KMS-11 (cell line): ENCODE data around the gene RAI14.

Experiments used
- H2AFZ ChIP-seq: fragments of 200-600 bp; sonication (generic); 2 replicates; pipeline ENCODE4 v1.6.1; 2016; ENCODE audit warnings: antibody characterized with exemption, mixed run types, low read depth
- H3K27ac ChIP-seq: fragments of 200-600 bp; sonication (generic); 2 replicates; pipeline ENCODE4 v1.6.1; 2016; ENCODE audit warnings: mild to moderate bottlenecking, mixed run types
- H3K27me3 ChIP-seq: fragments of 200-600 bp; sonication (generic); 2 replicates; pipeline ENCODE4 v1.6.1; 2017; ENCODE audit warnings: mild to moderate bottlenecking, low read depth, mixed run types, moderate library complexity; ENCODE audit not compliant: insufficient read depth
- H3K36me3 ChIP-seq: fragments of 200-600 bp; sonication (generic); 2 replicates; pipeline ENCODE4 v1.6.1; 2017; ENCODE audit warnings: mild to moderate bottlenecking, mixed run types; ENCODE audit not compliant: insufficient read depth
- H3K4me1 ChIP-seq: fragments of 200-600 bp; sonication (generic); 2 replicates; pipeline ENCODE4 v1.6.1; 2016; ENCODE audit warnings: mild to moderate bottlenecking, low read depth, mixed run types; ENCODE audit not compliant: poor library complexity, severe bottlenecking
- H3K4me2 ChIP-seq: fragments of 200-600 bp; sonication (generic); 2 replicates; pipeline ENCODE4 v1.7.0; 2016; ENCODE audit warnings: mild to moderate bottlenecking, mixed run types
- H3K4me3 ChIP-seq: fragments of 200-600 bp; sonication (generic); IDR thresholded peaks from 2 replicates; pipeline ENCODE4 v1.6.1; 2017; ENCODE audit warnings: low read depth, low read length, mixed read lengths; ENCODE audit not compliant: insufficient read depth
- H3K79me2 ChIP-seq: fragments of 200-600 bp; sonication (generic); 2 replicates; pipeline ENCODE4 v1.6.1; 2016; ENCODE audit warnings: low read depth, mixed run types; ENCODE audit not compliant: insufficient read depth
- H3K9ac ChIP-seq: fragments of 200-600 bp; sonication (generic); 2 replicates; pipeline ENCODE4 v1.6.1; 2016; ENCODE audit warnings: mild to moderate bottlenecking, mixed run types
- H4K20me1 ChIP-seq: fragments of 200-600 bp; sonication (generic); 2 replicates; pipeline ENCODE4 v1.6.1; 2016; ENCODE audit warnings: mild to moderate bottlenecking, mixed run types; ENCODE audit not compliant: insufficient read depth
- CTCF ChIP-seq: fragments of 200-600 bp; sonication (generic); conservative IDR thresholded peaks from 2 replicates; pipeline ENCODE4 v1.6.1; 2017; ENCODE audit warnings: low read depth, mild to moderate bottlenecking, antibody characterized with exemption, low read length, moderate library complexity, mixed read lengths

RAI14 gene

DNA sequence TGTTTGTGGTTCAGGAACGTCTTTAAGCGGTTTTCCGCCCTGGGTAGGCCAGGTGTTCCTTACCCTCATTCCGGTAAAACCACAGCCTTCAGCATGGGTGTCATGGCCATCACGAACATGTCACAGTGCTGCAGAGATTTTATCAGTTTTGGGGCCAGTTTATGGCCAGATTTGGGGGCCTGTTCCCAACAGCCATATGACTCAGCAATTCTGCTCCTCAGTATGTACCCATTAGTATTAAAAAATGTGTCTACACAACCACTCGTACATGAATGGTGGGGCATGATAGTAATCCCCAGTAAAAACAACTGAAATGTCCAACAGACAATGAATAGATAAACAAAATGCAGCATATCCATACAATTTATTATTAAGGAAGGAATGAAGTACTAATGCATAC, 130.9 kb downstream of the RAI14 start:
- Histone ChIP-seq H3K4me3 (no peak overlapping the region), H3K4me1 (no peaks in the 10 kb centered on the region), H3K27me3 (no peaks in the 10 kb centered on the region), H3K9ac (no peak overlapping the region), H3K79me2 (no peaks in the 10 kb centered on the region), H3K36me3 (no peaks in the 10 kb centered on the region), H2AFZ (no peak overlapping the region), H4K20me1 (no peaks in the 10 kb centered on the region), H3K4me2 (no peak overlapping the region), H3K27ac (no peak overlapping the region)
- TF ChIP-seq CTCF: no peak

GRCh38 chr5:34789021-34789531, 132.9 kb downstream of the RAI14 start:
- no peaks in the 10 kb centered on the region for H3K79me2 ChIP-seq
- no peak overlapping the region for H3K4me2 ChIP-seq
- H3K4me3 ChIP-seq: no peak overlapping the region
- TF ChIP-seq CTCF: no peak
- H2AFZ ChIP-seq: no peak overlapping the region
- no peak overlapping the region for H3K27ac ChIP-seq
- H3K4me1 ChIP-seq: no peaks in the 10 kb centered on the region
- H3K9ac ChIP-seq: no peak overlapping the region
- no peaks in the 10 kb centered on the region for H3K27me3 ChIP-seq
- no peaks in the 10 kb centered on the region for H3K36me3 ChIP-seq
- no peaks in the 10 kb centered on the region for H4K20me1 ChIP-seq

GRCh38 chr5:34789639-34790038, 133.5 kb downstream of the RAI14 start:
- Histone ChIP-seq H3K4me1 (no peaks in the 10 kb centered on the region), H3K79me2 (no peaks in the 10 kb centered on the region), H3K4me3 (no peak overlapping the region), H3K27me3 (no peaks in the 10 kb centered on the region), H3K36me3 (no peaks in the 10 kb centered on the region), H4K20me1 (no peaks in the 10 kb centered on the region), H3K9ac (no peak overlapping the region), H3K4me2 (no peak overlapping the region), H2AFZ (no peak overlapping the region), H3K27ac (no peak overlapping the region)
- no peak for TF ChIP-seq CTCF

DNA sequence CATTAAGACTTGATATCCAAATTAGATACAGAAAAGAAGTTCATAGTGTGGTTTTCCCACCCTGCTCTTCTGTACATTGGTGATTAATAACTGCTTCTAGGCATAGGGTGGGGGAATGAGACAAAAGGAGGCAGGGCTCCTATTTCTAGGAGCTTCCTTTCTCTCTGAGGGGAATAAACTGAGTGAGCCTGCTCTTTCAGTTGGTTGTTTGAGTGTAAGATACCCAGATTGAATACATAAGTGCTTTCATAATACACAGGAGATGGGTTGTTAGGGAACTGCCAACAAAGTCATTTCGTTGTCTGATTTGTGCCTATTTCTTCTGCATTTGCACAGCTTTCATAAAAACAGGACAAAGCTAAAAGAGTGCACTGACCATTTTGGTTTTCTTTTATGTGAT, 133.9 kb downstream of the RAI14 start:
- no peak overlapping the region for H3K9ac ChIP-seq
- H3K36me3 ChIP-seq: no peaks in the 10 kb centered on the region
- H3K4me2 ChIP-seq: no peak overlapping the region
- H3K4me1 ChIP-seq: no peaks in the 10 kb centered on the region
- H3K4me3 ChIP-seq: no peak overlapping the region
- no peak overlapping the region for H3K27ac ChIP-seq
- TF ChIP-seq CTCF: no peak
- H2AFZ ChIP-seq: no peak overlapping the region
- no peaks in the 10 kb centered on the region for H4K20me1 ChIP-seq
- no peaks in the 10 kb centered on the region for H3K27me3 ChIP-seq
- H3K79me2 ChIP-seq: no peaks in the 10 kb centered on the region

DNA sequence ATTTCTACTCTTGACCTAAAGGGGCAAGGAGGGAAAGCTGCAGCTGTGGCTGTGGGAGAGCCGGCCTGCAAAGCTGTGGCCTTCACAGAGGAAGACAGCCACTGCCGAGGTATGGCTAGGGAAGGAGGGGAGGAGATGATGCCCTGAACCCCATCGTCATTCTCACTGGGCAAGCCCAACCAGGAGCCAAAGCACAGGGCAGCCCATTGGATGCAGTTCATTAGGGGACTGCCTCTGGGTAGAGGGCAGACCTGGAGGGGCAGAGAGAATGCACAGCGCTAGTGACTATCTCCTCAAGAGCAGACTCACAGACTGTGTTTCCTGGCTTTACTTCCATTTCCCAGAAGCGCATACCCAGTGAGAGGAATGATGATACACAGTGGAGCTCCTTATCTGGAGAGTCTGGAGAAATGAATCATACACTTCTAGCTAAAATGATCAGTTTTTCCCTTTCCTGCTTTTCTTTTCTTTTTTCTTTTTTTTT, 135.7 kb downstream of the RAI14 start:
- TF ChIP-seq CTCF: no peak
- Histone ChIP-seq H3K4me1 (no peaks in the 10 kb centered on the region), H3K27me3 (no peaks in the 10 kb centered on the region), H4K20me1 (no peaks in the 10 kb centered on the region), H3K27ac (no peak overlapping the region), H3K4me3 (no peak overlapping the region), H3K79me2 (no peaks in the 10 kb centered on the region), H2AFZ (no peak overlapping the region), H3K36me3 (no peaks in the 10 kb centered on the region), H3K4me2 (no peak overlapping the region), H3K9ac (no peak overlapping the region)
